ENCODE results near the gene TBCCD1. TPM values are rescaled to one million over a fixed set of nuclear protein-coding genes. Genes with fewer than 3 reads are reported as not detected.
"Not testable (repeated sequence)": the region's sequence is repeated elsewhere in the genome, so short reads cannot be mapped to it uniquely, and the experiment has no call there.

TBCCD1 gene
- total and polyA plus RNA-seq, 2 donors from 2014 or later = 6.2 to 13.3 TPM

DNA sequence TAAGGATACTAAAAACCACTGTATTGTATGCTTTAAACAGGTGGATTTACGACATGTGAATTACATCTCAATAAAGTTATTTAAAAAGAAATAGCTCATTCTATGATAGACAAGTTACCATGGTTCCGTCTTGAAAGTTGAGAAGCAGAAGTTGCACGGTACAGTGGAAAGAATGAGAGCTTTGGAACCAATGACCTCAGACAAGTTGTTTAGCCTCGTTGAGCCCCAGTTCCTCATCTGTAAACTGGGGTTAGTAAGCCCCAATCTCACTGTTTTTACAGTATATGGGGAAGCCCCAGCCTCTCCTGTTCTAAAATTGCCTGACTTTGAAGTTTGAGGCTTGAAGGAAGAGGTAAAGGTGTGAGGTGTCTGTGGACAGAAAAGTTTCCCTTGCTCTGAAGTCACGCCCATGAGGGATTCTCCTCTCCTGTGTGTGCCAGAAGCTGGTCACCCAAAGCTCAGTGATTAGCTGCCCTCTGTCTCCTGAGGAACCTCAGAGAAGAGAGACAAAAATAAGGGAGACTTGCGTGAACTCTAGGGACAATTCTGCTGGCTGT lies 32.9 kb downstream of the TBCCD1 start:
- peak in 1 of 5 donors; percentile 25 for DNase-seq
- Histone ChIP-seq H3K4me1 (ENCODE audit: control insufficient read depth in 2 of 3, insufficient read depth in 2 of 3, low read depth in 1 of 3, low read length in 3 of 3) (peaks cover 0 to 2% (median 0%) of the 10 kb centered on the region in 3 donors), H3K4me3 (ENCODE audit: low read length in 3 of 3) (no peak overlapping the region), H3K27ac (ENCODE audit: low read depth in 2 of 2, low read length in 2 of 2) (no peak overlapping the region), H3K9ac (ENCODE audit: low read length in 3 of 3) (no peak overlapping the region), H3K9me3 (ENCODE audit: control insufficient read depth in 2 of 3, insufficient read depth in 1 of 3, low read length in 3 of 3) (no peaks in the 10 kb centered on the region), H3K36me3 (ENCODE audit: control insufficient read depth in 2 of 3, insufficient read depth in 3 of 3, low read length in 3 of 3) (no peaks in the 10 kb centered on the region), H3K27me3 (ENCODE audit: control insufficient read depth, insufficient read depth, low read length) (no peaks in the 10 kb centered on the region)
- TF ChIP-seq, protein P1, sequence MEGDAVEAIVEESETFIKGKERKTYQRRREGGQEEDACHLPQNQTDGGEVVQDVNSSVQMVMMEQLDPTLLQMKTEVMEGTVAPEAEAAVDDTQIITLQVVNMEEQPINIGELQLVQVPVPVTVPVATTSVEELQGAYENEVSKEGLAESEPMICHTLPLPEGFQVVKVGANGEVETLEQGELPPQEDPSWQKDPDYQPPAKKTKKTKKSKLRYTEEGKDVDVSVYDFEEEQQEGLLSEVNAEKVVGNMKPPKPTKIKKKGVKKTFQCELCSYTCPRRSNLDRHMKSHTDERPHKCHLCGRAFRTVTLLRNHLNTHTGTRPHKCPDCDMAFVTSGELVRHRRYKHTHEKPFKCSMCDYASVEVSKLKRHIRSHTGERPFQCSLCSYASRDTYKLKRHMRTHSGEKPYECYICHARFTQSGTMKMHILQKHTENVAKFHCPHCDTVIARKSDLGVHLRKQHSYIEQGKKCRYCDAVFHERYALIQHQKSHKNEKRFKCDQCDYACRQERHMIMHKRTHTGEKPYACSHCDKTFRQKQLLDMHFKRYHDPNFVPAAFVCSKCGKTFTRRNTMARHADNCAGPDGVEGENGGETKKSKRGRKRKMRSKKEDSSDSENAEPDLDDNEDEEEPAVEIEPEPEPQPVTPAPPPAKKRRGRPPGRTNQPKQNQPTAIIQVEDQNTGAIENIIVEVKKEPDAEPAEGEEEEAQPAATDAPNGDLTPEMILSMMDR (IDR thresholded peaks at IDR 0.05; ENCODE audit: borderline replicate concordance, extremely low read depth, insufficient read depth) = no peak
- FAIRE-seq = no peak
- intact Hi-C loops (cut with DNase I) = loop anchor here (10.0 kb wide), 1 partner anchor 279 kb away; no protein-coding TSS in a partner anchor

DNA sequence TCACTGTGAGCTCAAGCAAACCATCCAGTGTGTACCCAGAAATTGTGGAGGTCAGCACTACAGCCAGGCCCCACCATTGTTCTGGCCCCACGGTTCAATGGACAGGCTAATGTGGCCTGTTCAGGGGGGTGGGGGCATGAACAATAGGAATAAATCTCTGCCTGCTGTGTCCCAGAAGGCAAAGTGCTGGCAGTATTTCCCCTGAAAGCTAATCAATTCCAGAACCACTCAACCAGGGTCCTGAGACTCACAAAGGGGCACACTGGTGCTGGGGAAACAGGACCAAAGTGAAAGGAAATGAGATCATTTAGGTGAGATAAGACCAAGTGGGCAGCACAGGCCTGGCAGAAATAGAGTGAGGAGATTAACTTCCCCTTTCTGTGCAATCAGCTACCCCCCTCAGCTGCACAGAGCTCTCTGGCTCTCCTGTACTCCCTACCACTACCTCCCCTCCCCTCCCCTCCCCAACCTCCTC lies 34.5 kb downstream of the TBCCD1 start:
- Histone ChIP-seq H3K9ac (ENCODE audit: low read length in 3 of 3) (no peak overlapping the region), H3K9me3 (ENCODE audit: control insufficient read depth in 2 of 3, insufficient read depth in 1 of 3, low read length in 3 of 3) (no peaks in the 10 kb centered on the region), H3K36me3 (ENCODE audit: control insufficient read depth in 2 of 3, insufficient read depth in 3 of 3, low read length in 3 of 3) (no peaks in the 10 kb centered on the region), H3K4me1 (ENCODE audit: control insufficient read depth in 2 of 3, insufficient read depth in 2 of 3, low read depth in 1 of 3, low read length in 3 of 3) (peaks cover 0 to 2% (median 0%) of the 10 kb centered on the region in 3 donors), H3K4me3 (ENCODE audit: low read length in 3 of 3) (no peak overlapping the region), H3K27ac (ENCODE audit: low read depth in 2 of 2, low read length in 2 of 2) (no peak overlapping the region), H3K27me3 (ENCODE audit: control insufficient read depth, insufficient read depth, low read length) (no peaks in the 10 kb centered on the region)
- FAIRE-seq (no peak), DNase-seq (peak in 4 of 5 donors; percentile 60 to 66 (median 65))
- TF ChIP-seq, protein P1 (IDR thresholded peaks at IDR 0.05; ENCODE audit: borderline replicate concordance, extremely low read depth, insufficient read depth) = no peak
- intact Hi-C loops (cut with DNase I) = loop anchor here (10.0 kb wide), 1 partner anchor 278 kb away; no protein-coding TSS in a partner anchor

DNA sequence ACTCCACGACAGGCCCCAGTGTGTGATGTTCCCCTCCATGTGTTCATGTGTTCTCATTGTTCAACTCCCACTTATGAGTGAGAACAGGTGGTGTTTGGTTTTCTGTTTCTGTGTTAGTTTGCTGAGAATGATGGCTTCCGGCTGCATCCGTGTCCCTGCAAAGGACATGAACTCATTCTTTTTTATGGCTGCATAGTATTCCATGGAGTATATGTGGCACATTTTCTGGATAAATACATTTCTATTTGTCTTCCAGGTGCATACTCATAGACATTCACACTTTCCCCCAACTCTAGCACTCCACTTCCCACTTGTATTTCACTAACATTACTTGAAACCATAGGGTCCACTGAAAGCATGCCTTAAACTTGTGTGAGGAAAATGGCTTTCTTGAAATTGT lies 35.4 kb downstream of the TBCCD1 start:
- intact Hi-C loops (cut with DNase I) = loop anchor here (10.0 kb wide), 1 partner anchor 277 kb away; no protein-coding TSS in a partner anchor
- not testable (repeated sequence) for H3K4me1 ChIP-seq (ENCODE audit: control insufficient read depth in 2 of 3, insufficient read depth in 2 of 3, low read depth in 1 of 3, low read length in 3 of 3); FAIRE-seq; H3K9ac ChIP-seq (ENCODE audit: low read length in 3 of 3); H3K36me3 ChIP-seq (ENCODE audit: control insufficient read depth in 2 of 3, insufficient read depth in 3 of 3, low read length in 3 of 3); H3K9me3 ChIP-seq (ENCODE audit: control insufficient read depth in 2 of 3, insufficient read depth in 1 of 3, low read length in 3 of 3); H3K27ac ChIP-seq (ENCODE audit: low read depth in 2 of 2, low read length in 2 of 2); H3K4me3 ChIP-seq (ENCODE audit: low read length in 3 of 3); DNase-seq; H3K27me3 ChIP-seq (ENCODE audit: control insufficient read depth, insufficient read depth, low read length)

DNA sequence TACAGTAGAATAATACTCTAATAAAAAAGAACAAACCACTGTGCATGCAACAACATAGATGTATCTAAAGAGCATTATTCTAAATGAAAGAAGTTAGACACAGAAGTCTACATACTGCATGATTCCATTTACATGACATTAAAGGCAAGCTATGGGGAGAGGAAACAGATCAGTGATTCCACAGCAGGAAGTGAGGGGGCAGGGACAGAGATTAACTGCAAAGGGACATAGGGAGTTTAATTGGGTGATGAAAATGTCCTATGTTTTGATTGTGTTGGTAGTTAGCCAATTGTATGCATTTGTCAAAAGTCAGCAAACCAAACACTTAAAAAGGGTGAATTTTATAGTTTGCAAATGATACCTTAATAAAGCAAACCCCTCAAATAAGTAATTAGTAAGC lies 36.7 kb downstream of the TBCCD1 start:
- DNase-seq = peak in 2 of 5 donors; percentile 41 to 62
- intact Hi-C loops (cut with DNase I) = loop anchor here (10.0 kb wide), 1 partner anchor 276 kb away; no protein-coding TSS in a partner anchor
- no peaks in the 10 kb centered on the region for H3K27me3 ChIP-seq (ENCODE audit: control insufficient read depth, insufficient read depth, low read length)
- no peak overlapping the region for H3K9ac ChIP-seq (ENCODE audit: low read length in 3 of 3)
- H3K36me3 ChIP-seq (ENCODE audit: control insufficient read depth in 2 of 3, insufficient read depth in 3 of 3, low read length in 3 of 3) = no peaks in the 10 kb centered on the region
- TF ChIP-seq, protein P1 (IDR thresholded peaks at IDR 0.05; ENCODE audit: borderline replicate concordance, extremely low read depth, insufficient read depth) = no peak
- H3K4me3 ChIP-seq (ENCODE audit: low read length in 3 of 3) = no peak overlapping the region
- H3K27ac ChIP-seq (ENCODE audit: low read depth in 2 of 2, low read length in 2 of 2) = no peak overlapping the region
- no peak for FAIRE-seq
- peaks cover 0 to 2% (median 0%) of the 10 kb centered on the region in 3 donors for H3K4me1 ChIP-seq (ENCODE audit: control insufficient read depth in 2 of 3, insufficient read depth in 2 of 3, low read depth in 1 of 3, low read length in 3 of 3)
- H3K9me3 ChIP-seq (ENCODE audit: control insufficient read depth in 2 of 3, insufficient read depth in 1 of 3, low read length in 3 of 3) = no peaks in the 10 kb centered on the region
